HG03066 (cell line): ENCODE measurements around the gene CENPN.

ENCODE experiments used
- ATAC-seq: cut with Tn5 transposase; IDR thresholded peaks from one replicate; pipeline ENCODE4 v1.9.1; 2021; ENCODE audit warnings: low read depth; ENCODE audit not compliant: unreplicated experiment

The CENPN gene

DNA sequence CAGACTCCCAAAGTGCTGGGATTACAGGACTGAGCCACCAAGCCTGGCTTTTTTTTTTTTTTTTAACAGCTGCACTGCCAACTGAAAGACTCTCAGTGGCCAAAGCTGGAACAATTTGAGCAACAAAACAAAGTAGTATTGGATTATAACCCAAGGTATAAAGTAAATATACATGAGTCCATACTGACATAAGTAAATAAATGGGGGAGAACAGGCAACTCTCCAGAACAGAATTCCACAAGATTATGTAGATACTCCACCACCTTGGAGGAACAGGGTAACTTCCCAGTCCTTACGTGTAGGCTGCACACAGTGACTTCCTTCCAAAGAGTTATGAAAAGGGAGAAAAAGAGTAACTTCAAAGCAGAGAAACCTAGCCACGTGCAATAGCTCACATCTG lies 16.0 kb upstream of the CENPN start:
- no peak for ATAC-seq

DNA sequence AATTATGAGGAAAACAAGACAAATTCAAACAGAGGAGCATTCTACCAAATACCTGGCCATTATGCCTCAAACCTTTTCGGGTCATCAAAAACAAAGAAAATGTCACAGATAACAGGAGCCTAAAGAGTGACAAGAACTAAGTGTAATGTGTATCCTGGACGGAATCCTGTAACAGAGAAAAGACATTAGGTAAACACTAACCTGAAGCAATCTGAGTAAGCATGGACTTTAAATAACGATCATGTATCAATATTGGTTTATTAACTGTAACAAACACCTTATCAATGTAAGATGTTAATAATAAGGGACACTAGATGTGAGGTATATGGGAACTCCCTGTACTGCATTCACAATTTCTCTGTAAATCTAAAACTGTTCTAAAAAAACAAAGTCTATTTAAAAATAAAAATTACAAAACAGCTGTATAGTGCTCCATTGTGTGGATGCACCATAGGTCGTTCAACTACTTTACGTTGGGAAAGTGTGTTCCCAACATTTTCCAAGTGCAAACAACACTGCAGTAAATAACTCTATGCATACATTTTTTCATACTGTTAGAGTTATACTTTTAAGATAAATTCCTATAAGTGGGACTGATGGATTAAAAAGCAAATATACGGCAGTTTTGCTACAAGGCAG lies 15.1 kb upstream of the CENPN start:
- ATAC-seq = no peak

DNA sequence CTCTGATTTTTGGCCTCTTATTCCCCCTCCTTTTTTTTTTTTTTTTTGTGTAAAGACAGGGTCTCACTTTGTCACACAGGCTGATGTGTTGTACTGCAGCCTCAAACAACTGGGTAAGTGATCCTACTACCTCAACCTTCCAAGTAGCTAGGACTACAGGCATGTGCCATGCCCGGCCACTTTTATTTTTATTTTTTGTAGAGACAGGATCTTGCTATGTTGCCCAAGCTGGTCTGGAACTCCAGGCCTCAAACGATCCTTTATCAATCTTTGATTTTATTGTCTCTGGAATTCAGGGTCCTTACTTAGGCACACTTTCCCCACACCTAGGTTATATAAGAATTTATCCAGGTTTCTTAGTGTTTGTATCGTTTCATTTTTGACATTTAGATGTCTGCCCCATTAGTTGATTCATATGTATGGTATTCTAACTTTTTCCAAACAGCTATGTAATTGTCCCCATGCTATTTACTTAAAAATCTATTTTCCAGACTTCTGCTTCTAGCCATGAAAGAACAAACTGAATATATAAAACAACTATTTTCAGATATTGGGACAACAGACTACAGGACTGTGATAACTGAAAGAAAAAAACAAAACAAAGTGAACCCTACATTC lies 14.2 kb upstream of the CENPN start:
- no peak for ATAC-seq

- ATAC-seq = no peak
These were observed 13.7 kb upstream of the CENPN start for GRCh38 chr16:80993307-80993706.

- ATAC-seq = no peak
These were observed 13.2 kb upstream of the CENPN start for GRCh38 chr16:80993834-80994233.

DNA sequence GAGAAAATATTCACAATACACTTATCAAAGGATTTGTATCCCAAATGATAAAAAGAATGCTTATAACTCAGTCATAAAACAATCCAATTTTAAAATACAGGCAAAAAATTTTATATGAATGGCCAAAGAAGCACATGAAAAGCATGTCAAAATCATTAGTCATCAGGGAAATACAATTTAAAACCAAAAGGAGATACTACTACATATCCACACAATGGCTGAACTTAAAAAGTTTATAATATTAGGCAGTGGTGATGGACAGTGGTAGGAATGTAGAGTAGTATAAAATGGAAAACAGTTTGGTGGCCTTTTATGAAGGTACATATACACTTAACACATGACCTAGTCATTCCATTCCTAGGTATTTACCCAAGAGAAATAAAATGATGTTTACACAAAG lies 12.6 kb upstream of the CENPN start:
- no peak for ATAC-seq

- ATAC-seq = no peak
These were observed 10.3 kb upstream of the CENPN start for GRCh38 chr16:80996688-80997138.

DNA sequence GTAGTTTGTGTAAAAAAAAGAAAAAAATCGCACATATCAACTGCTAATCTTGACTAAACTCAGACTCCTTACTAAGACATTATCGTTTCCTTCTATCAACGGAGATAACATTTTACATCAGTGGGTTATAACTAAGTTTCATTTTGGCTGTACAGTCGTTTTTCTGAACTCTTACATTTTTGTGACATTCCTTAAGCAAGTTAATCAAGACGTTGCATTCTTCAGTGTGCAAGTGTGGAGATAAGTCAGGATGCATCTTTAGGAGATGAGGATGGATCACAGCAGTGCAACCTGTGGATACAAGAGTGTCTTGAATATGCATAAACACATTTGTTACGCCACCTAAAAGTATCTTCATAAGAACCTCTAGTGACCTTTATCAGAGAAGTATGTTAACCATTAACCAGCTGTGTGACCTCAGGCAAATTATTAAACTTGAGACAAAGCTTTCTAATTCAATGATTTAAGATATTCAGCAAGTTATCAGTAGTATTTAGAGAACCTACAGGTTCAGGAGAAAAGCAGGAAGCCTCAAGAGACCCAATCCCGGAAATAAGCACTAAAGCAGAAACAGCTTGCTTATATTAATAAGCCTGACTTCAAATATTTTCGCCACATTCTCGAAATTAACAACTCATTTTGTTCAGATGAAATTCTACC lies 9.7 kb upstream of the CENPN start:
- no peak for ATAC-seq

- no peak for ATAC-seq
These were observed 8.9 kb upstream of the CENPN start for GRCh38 chr16:80997964-80998620.

- no peak for ATAC-seq
These were observed 6.1 kb upstream of the CENPN start for GRCh38 chr16:81000873-81001272.

DNA sequence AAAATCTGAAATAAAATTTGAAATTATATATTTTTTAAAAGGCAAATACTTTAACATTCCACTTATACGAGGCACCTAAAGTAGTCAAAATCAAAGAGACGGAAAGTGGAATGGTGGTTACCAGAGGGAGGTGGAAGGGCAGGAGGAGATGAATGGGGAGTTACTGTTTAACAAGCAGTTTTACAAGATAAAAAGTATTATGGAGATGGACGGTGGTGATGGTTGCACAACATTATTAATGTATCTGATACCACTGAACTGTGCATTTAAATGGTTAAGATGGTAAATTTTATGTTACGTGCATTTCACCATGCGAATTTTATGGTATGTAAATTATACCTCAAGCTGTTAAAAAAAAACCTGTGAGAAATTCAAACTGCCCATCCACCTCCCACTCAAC lies 5.7 kb upstream of the CENPN start:
- no peak for ATAC-seq

- no peak for ATAC-seq
These were observed 4.0 kb upstream of the CENPN start for GRCh38 chr16:81003064-81003463.

DNA sequence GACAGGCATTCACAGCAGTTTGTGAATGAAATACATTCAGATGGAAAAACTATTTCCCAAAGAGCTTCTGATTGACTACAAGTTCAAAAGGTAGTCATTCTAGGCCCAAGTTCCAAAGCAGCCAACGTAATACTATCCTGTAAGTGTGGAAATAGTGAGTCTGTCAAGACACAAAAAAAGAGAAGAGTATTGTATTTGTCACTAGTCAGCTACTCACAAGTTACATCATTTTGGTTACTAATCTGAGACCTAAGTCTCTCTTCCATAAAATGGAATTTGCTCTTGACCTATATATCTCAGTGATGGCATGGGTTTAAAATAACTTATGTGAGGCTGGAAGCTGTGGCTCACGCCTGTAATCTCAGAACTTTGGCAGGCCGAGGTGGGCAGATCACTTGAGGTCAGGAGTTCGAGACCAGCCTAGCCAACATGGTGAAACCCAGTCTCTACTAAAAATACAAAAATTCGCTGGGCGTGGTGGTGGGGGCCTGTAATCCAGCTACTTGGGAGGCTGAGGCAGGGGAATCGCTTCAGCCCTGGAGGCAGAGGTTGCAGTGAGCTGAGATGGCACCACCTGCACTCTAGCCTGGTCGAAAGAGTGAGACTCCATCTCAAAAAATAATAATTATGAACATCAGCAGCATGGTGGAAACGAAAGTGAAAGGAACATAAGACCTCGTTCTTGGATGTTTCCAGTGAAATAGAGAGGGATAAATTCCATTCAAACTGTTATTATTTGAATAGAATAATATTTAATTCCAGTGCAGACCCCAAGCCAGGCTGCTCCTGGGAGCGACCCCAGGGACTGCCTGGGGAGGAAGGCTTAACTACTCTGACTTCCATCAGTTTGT lies 3.2 kb upstream of the CENPN start:
- no peak for ATAC-seq

DNA sequence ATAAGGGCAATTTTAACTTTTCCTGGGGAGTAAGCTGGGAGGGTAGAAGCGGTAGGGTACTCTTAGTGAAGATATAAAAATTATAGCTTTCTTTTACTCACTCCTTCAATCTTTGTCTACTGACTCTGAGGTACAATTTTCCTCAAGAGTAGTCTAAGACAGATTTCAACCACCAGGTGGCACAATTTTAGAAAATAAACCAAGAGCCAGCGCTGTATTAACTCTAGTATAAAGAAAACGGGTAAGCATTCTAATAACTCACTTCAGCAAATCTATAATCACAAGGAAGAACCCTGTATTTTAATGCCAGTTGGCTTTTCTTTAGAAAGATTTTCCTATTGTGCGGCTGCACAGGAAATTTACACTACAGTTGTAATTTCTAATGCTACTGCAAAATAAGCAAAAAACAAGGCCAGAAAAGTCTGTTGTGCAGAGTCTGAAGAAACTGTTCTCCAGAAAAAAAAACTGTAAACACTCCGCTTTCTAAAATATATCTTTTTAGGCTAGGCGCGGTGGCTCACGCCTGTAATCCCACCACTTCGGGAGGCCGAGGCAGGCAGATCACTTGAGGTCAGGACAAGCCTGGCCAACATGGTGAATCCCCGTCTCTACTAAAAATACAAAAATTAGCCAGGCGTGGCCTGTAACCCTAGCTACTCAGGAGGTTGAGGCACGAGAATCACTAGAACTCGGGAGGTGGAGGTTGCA lies 2.2 kb upstream of the CENPN start:
- ATAC-seq = no peak

DNA sequence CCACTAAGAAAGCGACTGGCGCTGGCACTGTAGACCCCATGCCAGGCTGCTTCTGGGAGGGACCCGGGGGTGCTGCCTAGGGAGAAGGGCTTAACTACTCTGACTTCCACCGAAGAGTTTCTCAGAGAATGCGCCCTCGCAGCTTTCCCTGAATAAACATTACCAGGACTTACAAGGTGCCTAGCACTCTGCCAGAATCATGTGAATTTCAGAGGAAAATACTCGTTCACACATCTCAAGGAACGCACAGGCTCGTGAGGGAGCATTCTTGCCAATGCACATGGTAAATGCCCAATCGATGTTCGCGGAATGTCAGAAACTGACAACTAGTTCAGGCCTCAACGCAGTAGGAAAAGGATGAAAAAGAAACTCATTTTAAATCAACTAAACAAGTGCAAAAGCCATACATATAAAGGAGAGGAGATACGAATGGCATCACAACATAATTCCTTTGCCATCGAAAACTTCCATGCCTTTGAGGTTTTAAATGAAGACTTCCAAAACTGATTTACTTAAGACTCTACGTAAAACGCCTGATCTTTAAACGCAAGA lies 1.3 kb upstream of the CENPN start:
- no peak for ATAC-seq

DNA sequence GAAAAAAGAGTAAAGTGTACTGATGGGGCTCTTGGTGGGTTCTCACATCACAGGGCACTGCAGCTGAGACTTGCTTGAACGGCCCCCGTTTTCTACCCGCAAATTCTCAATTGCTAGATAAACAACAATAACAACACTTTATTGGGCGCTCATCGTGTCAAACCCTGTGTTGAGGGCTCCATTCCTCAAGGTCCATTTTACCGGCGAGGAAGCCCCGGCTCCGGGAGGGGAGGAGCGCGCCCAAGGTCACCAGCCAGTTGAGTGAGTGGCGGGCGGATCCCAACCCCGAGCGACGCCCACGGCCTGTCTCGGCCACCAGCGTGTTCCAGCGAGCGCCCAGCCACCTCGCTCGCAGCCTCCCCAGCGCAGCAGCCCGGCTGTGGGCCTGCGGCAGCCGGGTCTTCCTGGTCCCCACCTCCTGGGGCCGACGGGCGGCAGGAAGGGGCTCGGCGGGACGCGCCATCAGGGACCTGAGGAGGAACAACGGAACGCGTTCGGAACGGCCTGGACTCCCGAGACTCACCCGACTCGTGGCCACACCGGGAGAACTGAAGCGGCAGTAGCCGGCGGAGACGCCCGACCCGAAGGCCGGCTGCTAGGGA lies 702 bp upstream of the CENPN start:
- ATAC-seq = peak; percentile 36

DNA sequence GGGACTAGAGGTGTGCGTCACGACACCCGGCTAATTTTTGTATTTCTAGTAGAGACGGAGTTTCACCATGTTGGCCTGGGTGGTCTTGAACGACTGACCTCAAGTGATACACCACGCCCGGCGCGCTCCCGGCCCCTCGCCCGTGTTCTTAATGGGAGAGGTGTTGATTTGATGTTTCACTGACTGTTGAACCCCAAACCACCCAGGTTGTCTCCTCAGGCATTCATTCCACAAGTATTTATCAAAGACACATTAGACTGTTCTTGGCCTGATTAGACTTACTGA lies 1.4 kb downstream of the CENPN start:
- no peak for ATAC-seq

GRCh38 chr16:81012974-81013373 lies 6.0 kb downstream of the CENPN start:
- no peak for ATAC-seq

GRCh38 chr16:81014672-81015071 lies 7.7 kb downstream of the CENPN start:
- ATAC-seq = no peak

GRCh38 chr16:81018496-81018895 lies 11.5 kb downstream of the CENPN start:
- no peak for ATAC-seq
